Heart right ventricle (tissue), 16 donors: ENCODE measurements around the gene SARDH. TPM values are rescaled to one million over a fixed set of nuclear protein-coding genes. Genes with fewer than 3 reads are reported as not detected.

ENCODE experiments used
- ATAC-seq, 8 donors: fragments of 200-7000 bp; cut with Tn5 transposase; one replicate each; pipeline ENCODE4 v1.9.1; 2020; ENCODE audit warnings: mild to moderate bottlenecking in 8 of 8, moderate library complexity in 8 of 8, moderate number of reproducible peaks in 1 of 8
- DNase-seq, 2 donors: peaks; one replicate each; pipeline ENCODE4 v3.0.0-alpha.2; 2020
- H3K27ac ChIP-seq, 10 donors: fragments of 200-600 bp; sonication (generic) in 2 of 10; one replicate each; pipeline versions ENCODE4 v1.5.0 to v1.8.0; 2020 to 2022; ENCODE audit warnings: mild to moderate bottlenecking in 3 of 10
- H3K27me3 ChIP-seq, 7 donors: fragments of 200-600 bp; one replicate each; pipeline ENCODE4 v1.8.0; 2021 to 2022; ENCODE audit warnings: mild to moderate bottlenecking in 2 of 7
- H3K36me3 ChIP-seq, 9 donors: fragments of 200-600 bp; sonication (generic) in 1 of 9; one replicate each; pipeline versions ENCODE4 v1.5.0 to v1.8.0; 2020 to 2022; ENCODE audit warnings: mild to moderate bottlenecking in 2 of 9
- H3K4me1 ChIP-seq, 9 donors: fragments of 200-600 bp; sonication (generic) in 1 of 9; one replicate each; pipeline versions ENCODE4 v1.5.0 to v1.8.0; 2020 to 2022; ENCODE audit warnings: mild to moderate bottlenecking in 4 of 9
- H3K4me3 ChIP-seq, 10 donors: fragments of 200-600 bp; sonication (generic) in 2 of 10; one replicate each; pipeline versions ENCODE4 v1.5.0 to v1.8.0; 2020 to 2022; ENCODE audit warnings: mild to moderate bottlenecking in 7 of 10, moderate library complexity in 2 of 10
- H3K9me3 ChIP-seq, 11 donors: fragments of 200-600 bp in 10 of 11; sonication (generic) in 2 of 11; one replicate each; pipeline versions ENCODE4 v1.5.0 to v1.8.0; 2013 to 2022; ENCODE audit warnings: mild to moderate bottlenecking in 2 of 11, control low read depth in 1 of 11, moderate library complexity in 1 of 11
- WGBS, 2 donors: extraction: QIAGEN DNeasy Blood & Tissue Kit; methylation state at CpG; one replicate each; pipeline ENCODE4 v1.1.7; 2013; ENCODE audit warnings: inconsistent platforms in 1 of 2; 5-methylcytosine and 5-hydroxymethylcytosine counted together
- intact Hi-C, 10 donors: fragments of 100-400 bp; cut with DNase I; formaldehyde crosslinking; loops; one replicate each; pipeline versions ENCODE4 v1.11.1 to v1.14.2; 2022
- polyA plus RNA-seq, 2 donors: library from polyadenylated mRNA; stranded (reverse); fragments of 200-250 nt; gene quantifications; one replicate each; pipeline ENCODE4 v1.2.3, GENCODE V29; 2013
- total RNA-seq, 10 donors: library from RNA; stranded (reverse); fragmentation: NEBNext Ultra II Directional in 3 of 10; extraction: Animal tissue kit (Norgen Biotek cat#: 25700) in 3 of 10; gene quantifications; one replicate each; pipeline versions ENCODE4 v1.2.1 to v1.2.4, GENCODE V29; 2021 to 2023
- TF ChIP-seq, protein P1 (sequence below), 9 donors: fragments of 200-600 bp; sonication (generic) in 2 of 9; IDR thresholded peaks; one replicate each; pipeline versions ENCODE4 v1.5.0 to v1.8.0; 2021 to 2022; ENCODE audit warnings: antibody characterized with exemption in 9 of 9, mild to moderate bottlenecking in 5 of 9, moderate library complexity in 1 of 9
- donor health status: Arrhythmogenic right ventricular cardiomyopathy.
- donor health status: ischemic (EF 13 %, LVEDD 7.1; RV severe dilation, severe dysfunction).
- donor health status: healthy with polysubstance abuse.
- donor health status: DM: no; HTN: yes; CAD: no.
- donor health status: DM: no; HTN: no; CAD: no.
- donor health status: ischemic (EF 25% LVEDD 6.9; RV normal size, moderate dysfunction).
- donor health status: ischemic (EF 25% LVEDD 5.7; RV mildly dilated, moderate dysfunction).
- donor health status: healthy.
- donor health status: DM: yes; HTN: yes; CAD: no.
- donor health status: Ischemic cardiomyopathy.
- donor health status: ischemic (EF 35%, LVEDD 5.7; RV mildly dilated, moderate dysfunction).
- donor health status: nonischemic (EF 11% LVEDD 7.7; RV severe dilation, severe dysfunction).
- donor health status: DM: yes; HTN: yes; CAD: no.
- donor health status: PGD.
- donor health status: ischemic (EF 29% LVEDD 5.4; RV normal size, mild dysfunction).
- donor health status: nonischemic (EF 23%, LVEDD 6.1; RV moderate dilation, normal function).

SARDH gene
- total and polyA plus RNA-seq, 12 donors: 0.28 to 1.8 (median 0.53) TPM

DNA sequence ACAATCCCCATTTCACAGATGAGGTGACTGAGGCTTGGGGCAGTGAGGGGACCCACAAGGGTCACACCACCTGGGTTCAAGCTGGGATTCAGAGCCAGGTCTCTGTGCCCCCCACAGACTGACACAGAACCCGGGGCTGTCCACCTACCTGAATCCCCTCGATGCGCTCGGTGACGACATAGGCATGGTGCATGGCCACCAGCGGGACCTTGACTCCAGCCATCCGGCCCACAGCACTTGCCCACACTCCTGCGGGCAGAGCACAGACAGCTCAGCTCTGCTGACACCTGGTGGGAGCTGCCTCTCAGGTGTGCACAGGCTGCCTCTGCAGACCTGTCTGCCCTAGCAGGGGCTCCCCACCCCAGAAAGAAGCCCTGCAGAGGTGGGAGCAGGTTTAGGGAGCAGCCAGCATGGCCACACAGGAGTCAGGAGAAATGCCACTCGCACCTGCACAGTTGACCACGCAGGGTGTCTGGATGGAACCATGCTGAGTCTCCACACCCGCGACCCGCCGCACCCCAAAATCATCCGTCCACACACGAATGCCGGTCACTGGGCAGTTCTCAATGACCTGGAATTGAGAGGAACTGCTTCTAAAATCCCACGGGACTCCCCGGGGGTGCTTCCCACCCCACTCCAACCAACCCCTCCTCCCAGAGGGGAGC, 8.4 kb downstream of the SARDH start:
- TF ChIP-seq, protein P1, sequence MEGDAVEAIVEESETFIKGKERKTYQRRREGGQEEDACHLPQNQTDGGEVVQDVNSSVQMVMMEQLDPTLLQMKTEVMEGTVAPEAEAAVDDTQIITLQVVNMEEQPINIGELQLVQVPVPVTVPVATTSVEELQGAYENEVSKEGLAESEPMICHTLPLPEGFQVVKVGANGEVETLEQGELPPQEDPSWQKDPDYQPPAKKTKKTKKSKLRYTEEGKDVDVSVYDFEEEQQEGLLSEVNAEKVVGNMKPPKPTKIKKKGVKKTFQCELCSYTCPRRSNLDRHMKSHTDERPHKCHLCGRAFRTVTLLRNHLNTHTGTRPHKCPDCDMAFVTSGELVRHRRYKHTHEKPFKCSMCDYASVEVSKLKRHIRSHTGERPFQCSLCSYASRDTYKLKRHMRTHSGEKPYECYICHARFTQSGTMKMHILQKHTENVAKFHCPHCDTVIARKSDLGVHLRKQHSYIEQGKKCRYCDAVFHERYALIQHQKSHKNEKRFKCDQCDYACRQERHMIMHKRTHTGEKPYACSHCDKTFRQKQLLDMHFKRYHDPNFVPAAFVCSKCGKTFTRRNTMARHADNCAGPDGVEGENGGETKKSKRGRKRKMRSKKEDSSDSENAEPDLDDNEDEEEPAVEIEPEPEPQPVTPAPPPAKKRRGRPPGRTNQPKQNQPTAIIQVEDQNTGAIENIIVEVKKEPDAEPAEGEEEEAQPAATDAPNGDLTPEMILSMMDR (IDR thresholded peaks at IDR 0.05): no peak
- Histone ChIP-seq H3K9me3 (no peaks in the 10 kb centered on the region), H3K27ac (no peak overlapping the region), H3K4me3 (no peak overlapping the region), H3K36me3 (no peaks in the 10 kb centered on the region), H3K27me3 (peaks cover 0 to 57% (median 30%) of the 10 kb centered on the region in 7 donors), H3K4me1 (no peaks in the 10 kb centered on the region)
- DNase-seq (no peak), ATAC-seq (no peak)
- intact Hi-C loops: loop anchor here in 7 of 10 donors (5.0 to 10.0 kb wide), 5 partner anchors 115 to 325 kb away; partner anchors contain the start of gene ADAMTSL2 (in 2 of the 7)
- WGBS, 2 donors: 76 to 85% methylated on average over 19 of the region's 19 CpGs

DNA sequence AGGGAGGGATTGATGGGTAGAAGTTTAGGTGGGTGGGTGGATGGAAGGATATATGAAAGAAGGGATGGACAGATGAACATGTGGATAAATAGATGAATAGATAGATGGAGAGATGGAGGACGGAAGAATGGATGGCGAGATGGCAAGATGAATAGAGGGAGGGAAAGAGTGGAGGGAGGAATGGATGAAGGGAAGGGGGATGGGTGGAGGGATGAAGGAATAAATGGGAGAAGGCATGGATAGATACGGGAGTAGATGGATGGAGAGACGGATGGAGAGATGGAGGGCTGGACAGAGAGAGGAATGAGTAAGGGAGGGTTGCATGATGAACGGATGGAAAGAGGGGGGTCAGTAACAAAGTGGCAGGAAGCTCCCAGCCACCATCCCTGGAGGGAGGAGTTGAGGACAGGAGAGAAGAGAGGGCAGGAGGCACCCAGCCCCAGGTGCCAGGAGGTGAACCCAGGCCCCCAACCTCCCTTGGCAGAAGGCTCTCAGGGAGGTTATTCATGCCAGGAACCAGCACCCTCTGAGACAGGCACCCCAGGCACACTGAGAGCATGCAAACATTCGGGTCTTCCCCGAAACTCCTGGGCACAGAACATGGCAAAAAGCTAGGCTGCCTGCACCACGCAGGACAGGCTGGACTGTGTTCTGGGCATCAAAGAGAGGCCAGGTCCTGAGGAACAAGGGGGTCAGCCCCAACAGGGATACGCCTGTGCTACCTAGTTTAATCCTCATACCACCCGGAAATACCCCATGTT, 9.1 kb downstream of the SARDH start:
- 75 to 80% methylated on average over 10 of the region's 10 CpGs for WGBS, 2 donors

DNA sequence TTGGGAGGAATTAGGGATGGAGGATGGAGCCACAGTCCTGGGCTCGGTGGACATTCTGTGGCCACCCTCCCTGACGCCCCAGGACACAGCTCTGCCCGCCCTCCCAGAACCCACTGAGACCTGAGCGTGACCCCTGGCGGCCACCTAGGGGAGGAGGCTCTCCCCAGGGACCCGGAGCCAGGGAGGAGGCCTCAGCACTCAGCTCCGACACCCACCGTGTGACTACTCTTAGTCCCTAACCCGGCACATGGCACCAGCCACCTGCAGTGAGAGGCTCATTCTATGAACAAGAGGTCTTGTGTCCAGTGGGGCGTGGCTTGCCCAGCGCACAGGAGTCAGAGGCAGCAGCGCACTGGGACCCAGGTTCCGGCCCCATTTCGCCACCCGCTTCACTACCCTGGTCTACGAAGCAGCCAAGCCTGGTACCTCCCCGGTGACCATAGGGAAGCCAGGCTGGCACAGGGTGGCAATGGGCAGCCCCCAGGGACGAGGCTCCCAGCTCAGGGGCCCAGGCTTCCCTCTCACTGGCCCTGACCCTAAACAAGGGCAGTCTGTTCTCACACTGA, 10.2 kb downstream of the SARDH start:
- DNase-seq: no peak
- H3K36me3 ChIP-seq: no peaks in the 10 kb centered on the region
- no peak overlapping the region for H3K27ac ChIP-seq
- H3K4me3 ChIP-seq: no peak overlapping the region
- peaks cover 0 to 54% (median 27%) of the 10 kb centered on the region in 7 donors for H3K27me3 ChIP-seq
- ATAC-seq: no peak
- TF ChIP-seq, protein P1 (IDR thresholded peaks at IDR 0.05): no peak
- intact Hi-C loops: loop anchor here in 8 of 10 donors (2.0 to 10.0 kb wide), 6 partner anchors 113 to 323 kb away; partner anchors contain the start of gene ADAMTSL2 (in 2 of the 8)
- H3K4me1 ChIP-seq: no peaks in the 10 kb centered on the region
- 85% methylated on average over 18 of the region's 18 CpGs for WGBS, 2 donors
- no peaks in the 10 kb centered on the region for H3K9me3 ChIP-seq

More for the DNA sequence above, 9.1 kb downstream of the SARDH start:
- TF ChIP-seq, protein P1 (IDR thresholded peaks at IDR 0.05): no peak
- H3K4me3 ChIP-seq: no peak overlapping the region
- H3K36me3 ChIP-seq: no peaks in the 10 kb centered on the region
- intact Hi-C loops: loop anchor here in 7 of 10 donors (5.0 to 10.0 kb wide), 5 partner anchors 114 to 324 kb away; partner anchors contain the start of gene ADAMTSL2 (in 2 of the 7)
- ATAC-seq (no peak), DNase-seq (no peak)
- H3K4me1 ChIP-seq: no peaks in the 10 kb centered on the region
- H3K27ac ChIP-seq: no peak overlapping the region
- peaks cover 0 to 54% (median 27%) of the 10 kb centered on the region in 7 donors for H3K27me3 ChIP-seq
- H3K9me3 ChIP-seq: no peaks in the 10 kb centered on the region

DNA sequence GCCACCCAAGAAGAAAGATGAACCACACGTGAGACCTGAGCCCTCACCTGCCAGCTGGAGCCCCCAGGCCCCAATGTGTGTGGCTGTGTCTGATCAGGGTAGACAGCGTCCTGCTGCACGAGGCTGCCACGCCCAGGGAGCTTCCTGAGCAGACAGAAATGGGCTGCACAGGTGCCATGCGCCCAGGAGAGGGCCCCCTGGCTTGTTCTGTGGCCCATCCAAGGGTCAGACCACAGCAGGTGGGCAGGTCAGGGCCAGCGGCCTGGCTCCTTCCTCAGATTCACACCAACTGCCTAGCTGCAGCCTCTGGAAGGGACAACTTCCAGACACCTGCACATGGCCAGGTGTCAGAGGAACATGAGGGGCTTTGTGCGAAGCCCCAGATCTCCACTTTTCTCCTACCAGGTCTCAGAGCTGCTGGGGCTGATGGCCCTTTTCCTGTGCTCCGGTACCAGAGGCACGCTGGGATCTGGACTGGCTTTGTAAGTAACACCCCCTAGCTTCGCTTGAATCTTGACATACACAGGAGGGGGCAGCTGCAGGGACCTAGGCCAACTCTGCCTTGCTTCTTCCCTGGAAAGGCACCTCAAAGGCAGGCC, 10.8 kb downstream of the SARDH start:
- 62 to 69% methylated on average over 10 of the region's 10 CpGs for WGBS, 2 donors
- no peak overlapping the region for H3K27ac ChIP-seq
- DNase-seq (no peak), ATAC-seq (no peak)
- H3K36me3 ChIP-seq: no peaks in the 10 kb centered on the region
- H3K4me3 ChIP-seq: no peak overlapping the region
- no peaks in the 10 kb centered on the region for H3K4me1 ChIP-seq
- peaks cover 0 to 52% (median 27%) of the 10 kb centered on the region in 7 donors for H3K27me3 ChIP-seq
- intact Hi-C loops: loop anchor here in 8 of 10 donors (2.0 to 10.0 kb wide), 6 partner anchors 113 to 323 kb away; partner anchors contain the start of gene ADAMTSL2 (in 2 of the 8)
- TF ChIP-seq, protein P1 (IDR thresholded peaks at IDR 0.05): no peak
- H3K9me3 ChIP-seq: no peaks in the 10 kb centered on the region
